ENCODE measurements around the gene AKAP13.

DNA sequence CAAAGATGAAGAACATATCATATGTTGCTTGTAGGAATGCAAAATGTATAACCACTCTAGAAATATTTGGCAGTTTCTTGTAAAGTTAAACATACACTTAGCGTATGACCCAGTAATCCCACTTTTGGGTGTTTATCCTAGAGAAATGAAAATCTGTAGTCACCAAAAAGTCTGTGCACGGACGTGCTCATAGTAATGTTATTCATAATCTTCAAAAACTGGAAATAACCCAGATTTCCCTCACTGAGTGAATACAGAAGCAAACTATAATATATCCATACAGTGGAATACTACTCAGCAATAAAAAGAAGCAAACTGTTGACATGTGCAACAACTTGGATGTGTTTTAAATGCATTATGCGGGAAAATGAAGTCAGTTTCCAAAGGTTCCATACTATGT is 155.9 kb downstream of the AKAP13 start:
- TF ChIP-seq TAF1 (IDR thresholded peaks at IDR 0.05; ENCODE audit: low read depth, low read length) (no peak), POLR2AphosphoS5 (IDR thresholded peaks at IDR 0.05; ENCODE audit: low read depth, low read length) (no peak), POLR2A (IDR thresholded peaks at IDR 0.05; ENCODE audit: low read depth, low read length) (no peak), SPI1 (IDR thresholded peaks at IDR 0.05; ENCODE audit: low read depth, low read length) (no peak)

All from GM12891 (cell line).